HG03095 (cell line): Measurements from ENCODE around the gene FXYD4.
A peak's percentile ranks its signal among the peaks of the same experiment; 100 is the strongest.
"Not testable (repeated sequence)": the region's sequence is repeated elsewhere in the genome, so short reads cannot be mapped to it uniquely, and the experiment has no call there.

Experiments
- ATAC-seq: cut with Tn5 transposase; IDR thresholded peaks from one replicate; pipeline ENCODE4 v1.9.1; 2021; ENCODE audit warnings: moderate library complexity; ENCODE audit not compliant: unreplicated experiment

FXYD4 gene

DNA sequence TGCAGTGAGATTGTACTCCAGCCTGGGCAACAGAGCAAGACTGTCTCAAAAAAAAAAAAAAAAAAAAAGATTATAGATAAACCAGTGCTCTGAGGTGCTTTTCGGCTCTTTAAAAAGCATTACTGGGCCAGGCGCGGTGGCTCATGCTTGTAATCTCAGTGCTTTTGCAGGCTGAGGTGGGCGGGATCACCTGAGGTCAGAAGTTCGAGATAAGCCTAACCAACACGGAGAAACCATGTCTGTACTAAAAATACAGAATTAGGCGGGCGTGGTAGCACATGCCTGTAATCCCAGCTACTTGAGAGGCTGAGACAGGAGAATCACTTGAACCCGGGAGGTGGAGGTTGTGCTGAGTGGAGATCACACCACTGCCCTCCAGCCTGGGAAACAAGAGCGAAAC, 44.1 kb downstream of the FXYD4 start:
- no peak for ATAC-seq

DNA sequence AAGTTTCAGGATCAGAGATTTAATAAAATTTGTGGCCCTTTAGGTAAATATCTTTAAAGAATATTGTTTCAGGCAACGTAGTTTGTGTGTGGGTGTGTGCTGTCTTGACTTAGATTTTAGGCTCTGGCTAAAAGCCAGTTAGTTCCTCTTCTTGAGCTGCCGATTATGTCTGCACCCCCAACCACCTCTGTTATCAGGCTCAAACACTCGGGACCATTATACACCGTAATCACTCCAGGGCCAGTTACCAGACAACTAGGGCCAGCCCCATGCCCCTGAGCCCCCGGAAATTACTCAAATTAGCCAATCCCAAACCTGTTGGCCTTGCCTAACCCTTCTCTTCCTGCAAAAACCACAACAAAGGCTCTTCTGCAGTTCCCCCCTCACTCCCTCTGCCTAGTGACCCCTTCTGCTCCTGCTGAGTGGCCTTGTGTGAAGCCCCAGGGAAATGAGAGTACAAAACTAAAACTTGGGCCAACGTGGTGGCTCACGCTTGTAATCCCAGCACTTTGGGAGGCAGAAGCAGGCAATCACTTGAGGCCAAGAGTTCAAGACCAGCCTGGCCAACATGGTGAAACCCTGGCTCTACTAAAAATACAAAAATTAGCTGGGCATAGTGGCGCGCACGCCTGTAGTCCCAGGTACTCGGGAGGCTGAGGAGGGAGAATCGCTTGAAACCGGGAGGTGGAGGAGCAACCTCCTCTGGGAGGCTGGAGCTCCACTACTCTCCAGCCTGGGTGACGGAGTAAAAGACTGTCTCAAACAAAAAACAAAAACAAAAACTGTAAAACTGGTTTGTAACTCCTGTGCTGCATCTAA, 46.7 kb downstream of the FXYD4 start:
- ATAC-seq, result no peak

DNA sequence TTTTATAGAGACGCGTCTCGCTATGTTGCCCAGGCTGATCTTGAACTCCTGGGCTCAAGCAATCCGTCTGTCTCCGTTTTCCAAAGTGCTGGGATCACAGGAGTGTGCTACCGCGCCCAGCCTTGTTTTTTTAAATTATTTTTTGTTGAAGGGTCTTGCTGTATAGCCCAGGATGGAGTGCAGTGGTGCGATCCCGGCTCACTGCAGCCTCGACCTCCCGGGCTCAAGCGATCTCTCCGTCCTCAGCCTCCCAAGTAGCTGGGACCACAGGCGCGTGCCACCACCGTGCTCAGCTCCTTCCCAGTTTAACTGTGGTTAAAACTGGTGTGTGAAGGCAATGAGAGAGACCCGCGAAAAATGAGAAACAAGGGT, 48.5 kb downstream of the FXYD4 start:
- no peak for ATAC-seq

DNA sequence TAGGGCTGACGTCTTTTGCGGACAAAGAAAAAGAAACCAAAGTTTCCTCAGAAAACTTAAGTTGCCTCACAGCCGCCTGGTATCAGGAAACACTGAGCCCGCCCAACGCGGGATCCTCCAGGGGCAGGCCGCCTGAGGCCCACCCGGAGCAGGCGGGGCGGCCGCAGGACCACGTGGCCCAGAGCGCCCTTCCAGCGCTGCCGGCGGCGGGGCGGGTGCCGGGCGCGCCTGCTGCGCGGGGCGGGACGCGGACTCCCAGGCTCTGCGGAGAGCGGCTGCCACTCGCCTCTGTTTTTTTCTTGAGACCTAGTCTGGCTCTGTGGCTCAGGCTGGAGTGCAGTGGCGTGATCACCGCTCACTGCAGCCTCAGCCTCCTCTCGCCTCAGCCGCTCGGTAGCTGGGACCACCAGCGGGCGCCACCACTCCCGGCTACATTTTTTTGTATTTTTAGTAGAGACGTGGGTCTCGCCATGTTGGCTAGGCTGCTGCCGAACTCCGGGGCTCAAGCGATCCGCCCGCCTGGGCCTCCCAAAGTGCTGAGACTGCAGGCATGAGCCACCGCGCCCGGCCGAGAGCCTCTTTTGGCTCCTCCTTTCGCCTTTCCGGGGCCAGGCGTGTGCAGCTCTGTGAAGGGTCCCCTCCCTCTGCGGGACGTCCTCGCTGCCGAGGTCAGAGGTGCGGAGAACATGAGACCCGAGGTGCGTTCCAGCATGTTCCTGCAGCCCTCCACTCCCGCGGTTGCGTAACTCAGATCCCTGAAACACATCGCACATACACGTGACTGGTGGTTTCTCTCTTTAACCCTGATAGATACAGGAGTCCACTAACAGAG, 49.1 kb downstream of the FXYD4 start:
- peak; percentile 89 for ATAC-seq

DNA sequence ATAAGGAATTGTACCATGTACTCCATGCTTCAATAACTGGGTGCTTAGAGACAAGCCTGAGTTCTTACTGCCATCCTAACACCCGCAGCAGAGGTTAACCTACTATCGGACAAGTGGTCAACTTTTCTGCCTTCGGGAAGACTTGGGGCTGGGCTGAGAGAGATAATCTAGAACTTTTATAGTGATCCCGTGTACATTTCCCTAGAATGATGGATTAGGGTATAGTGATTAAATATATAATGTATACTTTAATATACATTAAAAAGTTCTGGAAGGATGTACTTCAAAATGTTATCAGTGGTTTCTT, 49.7 kb downstream of the FXYD4 start:
- ATAC-seq, result no peak

DNA sequence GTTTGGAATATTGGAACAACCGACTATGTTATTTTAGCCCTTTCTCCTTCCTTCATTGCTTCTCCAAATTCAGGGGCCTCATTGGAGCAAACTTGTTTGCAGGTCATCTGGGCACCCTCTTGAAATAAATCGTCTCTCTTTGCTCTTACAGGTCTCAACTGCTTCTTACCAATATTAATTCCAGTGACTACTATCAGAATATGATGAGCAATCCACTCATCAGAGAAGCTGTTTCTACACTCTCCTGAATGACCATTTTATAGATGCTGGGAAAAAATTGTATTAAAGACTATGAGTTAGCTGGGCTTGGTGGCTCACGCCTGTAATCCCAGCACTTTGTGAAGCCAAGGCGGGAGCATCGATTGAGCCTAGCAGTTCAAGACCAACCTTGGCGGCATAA, 50.1 kb downstream of the FXYD4 start:
- ATAC-seq, result no peak

DNA sequence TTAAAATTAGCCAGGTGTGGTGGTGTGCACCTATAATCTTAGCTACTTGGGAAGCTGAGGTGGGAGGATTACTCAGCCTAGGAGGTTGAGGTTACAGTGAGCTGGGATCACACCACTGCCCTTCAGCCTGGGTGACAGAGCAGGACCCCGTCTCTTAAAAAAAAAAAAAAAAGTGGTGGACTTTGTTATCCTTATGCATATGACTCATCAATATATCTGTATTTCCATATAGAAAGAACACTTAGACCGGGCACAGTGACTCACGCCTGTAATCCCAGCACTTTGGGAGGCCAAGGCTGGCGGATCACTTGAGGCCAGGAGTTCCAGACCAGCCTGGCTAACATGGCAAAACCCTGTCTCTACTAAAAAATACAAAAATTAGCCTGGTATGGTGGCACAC, 50.5 kb downstream of the FXYD4 start:
- not testable (repeated sequence) for ATAC-seq

DNA sequence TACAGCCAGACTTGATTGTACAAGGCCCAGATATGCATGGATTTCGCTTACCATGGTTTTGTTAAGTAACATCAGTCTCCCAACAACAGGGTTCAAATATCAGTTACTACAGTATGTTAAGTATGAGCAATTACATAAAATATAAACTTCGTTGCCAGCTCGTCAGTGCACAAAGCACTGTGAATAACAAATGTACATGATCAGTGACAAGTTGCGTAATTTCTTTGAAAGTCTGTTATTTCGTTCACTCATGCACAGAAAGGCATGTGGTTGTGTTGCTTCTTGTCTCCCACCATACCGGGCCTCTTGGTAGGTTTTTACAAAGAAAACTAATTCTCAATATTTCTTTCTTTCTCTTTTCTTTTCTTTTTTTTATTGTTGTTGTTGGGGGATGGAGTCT, 53.0 kb downstream of the FXYD4 start:
- ATAC-seq, result no peak
